WERI-Rb-1 (cell line): Measurements from ENCODE around the gene B4GALT5.

ENCODE experiments used
- DNase-seq: peaks from one replicate; pipeline ENCODE4 v3.0.0-alpha.2; 2020
- H3K27ac ChIP-seq: fragments of 250-450 bp; sonication (Bioruptor Pico); 2 replicates; pipeline ENCODE4 v1.5.1; 2020; ENCODE audit warnings: mild to moderate bottlenecking, moderate library complexity
- H3K27me3 ChIP-seq: fragments of 250-450 bp; sonication (Bioruptor Pico); 2 replicates; pipeline ENCODE4 v1.5.1; 2021; ENCODE audit warnings: mild to moderate bottlenecking, low read depth, moderate library complexity; ENCODE audit not compliant: insufficient read depth, severe bottlenecking
- H3K36me3 ChIP-seq: fragments of 250-450 bp; sonication (Bioruptor Pico); 2 replicates; pipeline ENCODE4 v1.5.1; 2020; ENCODE audit warnings: mild to moderate bottlenecking, moderate library complexity
- H3K4me3 ChIP-seq: 2 replicates; pipeline ENCODE4 v1.5.1; 2011; ENCODE audit warnings: low read depth, mild to moderate bottlenecking, control low read depth, low read length
- H3K9me3 ChIP-seq: fragments of 250-450 bp; sonication (Bioruptor Pico); 2 replicates; pipeline ENCODE4 v1.5.1; 2021; ENCODE audit warnings: mild to moderate bottlenecking, moderate library complexity; ENCODE audit not compliant: severe bottlenecking
- CTCF ChIP-seq: IDR thresholded peaks from 2 replicates; pipeline ENCODE4 v1.5.1; 2011; ENCODE audit warnings: low read depth, mild to moderate bottlenecking, control low read depth, inconsistent platforms, low read length

B4GALT5 gene

GRCh38 chr20:49583343-49583668 lies 130.4 kb downstream of the B4GALT5 start:
- no peak for DNase-seq
- H3K27ac ChIP-seq: no peak overlapping the region
- TF ChIP-seq CTCF: no peak
- H3K4me3 ChIP-seq: no peak overlapping the region
- peaks cover 6% of the 10 kb centered on the region for H3K9me3 ChIP-seq
- H3K36me3 ChIP-seq: no peaks in the 10 kb centered on the region
- H3K27me3 ChIP-seq: no peaks in the 10 kb centered on the region
